Measurements from ENCODE around the gene PDE7B.

PDE7B gene

DNA sequence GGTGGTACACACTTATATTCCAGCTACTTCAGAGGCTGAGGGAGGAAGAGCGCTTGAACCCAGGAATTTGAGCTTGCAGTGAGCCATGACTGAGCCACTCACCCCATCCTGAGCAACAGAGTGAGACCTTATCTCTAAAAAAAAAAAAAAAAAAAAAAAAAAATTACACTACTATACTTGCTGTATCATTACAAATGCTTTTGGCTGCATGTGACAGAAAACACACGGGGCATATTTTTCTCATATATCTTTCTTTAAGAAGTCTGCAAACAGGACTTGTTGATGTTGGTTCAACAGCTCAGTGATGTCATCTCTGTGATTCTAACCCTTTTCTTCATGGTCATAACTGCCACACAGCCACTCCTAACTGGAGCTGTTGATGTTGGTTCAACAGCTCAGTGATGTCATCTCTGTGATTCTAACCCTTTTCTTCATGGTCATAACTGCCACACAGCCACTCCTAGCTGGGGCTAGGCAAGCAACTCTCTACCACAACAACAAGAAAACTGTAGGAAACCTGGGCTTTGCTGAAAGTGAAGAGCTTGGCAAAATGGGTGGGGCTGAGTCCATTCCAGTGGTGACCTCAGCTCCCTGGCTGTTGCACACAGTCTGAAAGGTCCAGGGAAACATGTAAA lies 378.8 kb downstream of the PDE7B start:
- H3K27ac Mint-ChIP-seq (ENCODE audit: low read depth): no peak overlapping the region
- DNase-seq (ENCODE audit: low spot score in 2 of 2) (no peak), ATAC-seq (replicated peaks; ENCODE audit: extremely low read depth, poor library complexity, severe bottlenecking) (no peak)
- no peaks in the 10 kb centered on the region for H3K36me3 Mint-ChIP-seq (ENCODE audit: insufficient read depth)
- no peaks in the 10 kb centered on the region for H3K27me3 Mint-ChIP-seq
- no peaks in the 10 kb centered on the region for H3K9me3 Mint-ChIP-seq
- H3K4me3 Mint-ChIP-seq: no peak overlapping the region
- peaks cover 13% of the 10 kb centered on the region for H3K4me1 Mint-ChIP-seq

DNA sequence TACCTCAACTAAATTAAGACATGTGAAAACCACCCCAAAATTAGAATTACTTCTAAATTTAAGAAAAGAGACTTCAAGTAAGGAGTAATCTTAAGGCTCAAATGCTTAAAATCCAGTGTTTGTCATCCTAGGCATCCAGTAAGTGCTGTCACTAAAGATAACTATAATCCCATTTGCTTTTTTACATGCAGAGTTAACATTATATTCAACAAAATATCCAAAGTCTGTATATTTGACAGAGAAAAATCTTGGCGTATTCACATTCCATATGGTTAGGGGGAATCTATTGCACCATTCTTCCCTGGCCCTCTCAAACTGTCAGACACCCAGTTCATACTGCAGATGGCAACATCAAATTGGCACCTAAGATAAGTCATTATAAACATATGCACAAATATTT lies 381.2 kb downstream of the PDE7B start:
- Mint-ChIP-seq H3K27ac (ENCODE audit: low read depth) (no peak overlapping the region), H3K27me3 (no peaks in the 10 kb centered on the region), H3K4me1 (no peaks in the 10 kb centered on the region), H3K4me3 (no peak overlapping the region), H3K36me3 (ENCODE audit: insufficient read depth) (no peaks in the 10 kb centered on the region), H3K9me3 (no peaks in the 10 kb centered on the region)
- no peak for ATAC-seq (replicated peaks; ENCODE audit: extremely low read depth, poor library complexity, severe bottlenecking)
- no peak for DNase-seq (ENCODE audit: low spot score in 2 of 2)

DNA sequence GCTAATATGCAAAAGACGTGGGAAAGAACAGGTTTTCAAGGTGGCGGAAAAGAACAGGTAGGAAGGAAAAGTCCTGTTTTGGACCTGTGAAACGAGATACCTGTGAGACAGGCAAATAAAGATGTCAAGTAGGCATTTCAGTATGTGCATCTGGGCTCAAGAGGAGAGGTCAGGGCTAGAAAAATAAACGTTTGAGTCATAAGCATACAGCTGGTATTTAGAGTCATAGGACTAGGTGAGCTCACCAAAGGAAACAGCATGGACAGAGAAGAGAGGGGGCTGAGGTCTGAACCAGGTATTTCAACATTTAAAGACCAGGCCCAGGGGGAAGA lies 383.7 kb downstream of the PDE7B start:
- ATAC-seq (replicated peaks; ENCODE audit: extremely low read depth, poor library complexity, severe bottlenecking): no peak

DNA sequence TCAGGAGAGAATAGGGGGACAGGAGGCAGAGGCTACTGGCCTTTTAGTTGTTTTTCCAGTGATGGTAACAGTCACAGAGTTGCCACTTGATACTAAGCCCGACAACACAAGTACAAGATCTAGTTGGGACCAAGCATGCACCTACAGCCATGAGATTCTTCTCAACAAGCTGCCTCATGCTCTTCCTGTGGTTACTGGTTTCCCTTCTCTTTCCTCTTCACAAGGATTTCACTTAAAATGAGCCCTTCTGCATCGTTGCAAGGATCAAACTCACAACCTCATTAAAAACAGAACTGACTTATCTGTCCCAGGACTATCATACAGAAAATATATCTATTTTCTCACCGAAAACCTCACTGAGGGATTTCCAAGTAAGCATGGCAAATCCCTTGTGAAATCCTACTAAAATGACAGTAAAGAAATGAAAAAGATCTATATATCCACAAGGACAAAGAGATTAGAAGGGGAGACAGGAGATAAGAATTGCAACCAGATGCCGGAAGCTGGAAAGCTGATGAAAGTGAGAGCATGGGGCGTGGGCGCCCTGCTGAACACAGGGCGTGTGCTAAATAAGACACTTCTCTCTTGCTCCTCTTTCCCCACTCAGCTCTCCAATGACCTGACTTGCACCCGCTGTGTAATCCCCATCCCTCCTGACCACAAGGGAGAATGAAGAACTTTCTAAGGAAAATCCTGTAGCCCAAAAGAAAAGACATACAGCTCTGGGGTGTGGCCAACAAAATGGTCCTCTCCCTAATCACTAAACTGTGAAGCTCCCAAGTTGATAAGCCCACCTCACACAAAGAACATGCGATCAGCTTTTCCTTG lies 385.2 kb downstream of the PDE7B start:
- no peak for ATAC-seq (replicated peaks; ENCODE audit: extremely low read depth, poor library complexity, severe bottlenecking)
- no peak overlapping the region for H3K4me3 Mint-ChIP-seq
- H3K27me3 Mint-ChIP-seq: no peaks in the 10 kb centered on the region
- no peak overlapping the region for H3K27ac Mint-ChIP-seq (ENCODE audit: low read depth)
- no peaks in the 10 kb centered on the region for H3K36me3 Mint-ChIP-seq (ENCODE audit: insufficient read depth)
- no peaks in the 10 kb centered on the region for H3K4me1 Mint-ChIP-seq
- no peaks in the 10 kb centered on the region for H3K9me3 Mint-ChIP-seq
- DNase-seq (ENCODE audit: low spot score in 2 of 2): no peak

More for the DNA sequence above, 383.7 kb downstream of the PDE7B start:
- no peak overlapping the region for H3K4me3 Mint-ChIP-seq
- DNase-seq (ENCODE audit: low spot score in 2 of 2): no peak
- H3K27me3 Mint-ChIP-seq: no peaks in the 10 kb centered on the region
- no peaks in the 10 kb centered on the region for H3K4me1 Mint-ChIP-seq
- no peak overlapping the region for H3K27ac Mint-ChIP-seq (ENCODE audit: low read depth)
- no peaks in the 10 kb centered on the region for H3K9me3 Mint-ChIP-seq
- H3K36me3 Mint-ChIP-seq (ENCODE audit: insufficient read depth): no peaks in the 10 kb centered on the region

DNA sequence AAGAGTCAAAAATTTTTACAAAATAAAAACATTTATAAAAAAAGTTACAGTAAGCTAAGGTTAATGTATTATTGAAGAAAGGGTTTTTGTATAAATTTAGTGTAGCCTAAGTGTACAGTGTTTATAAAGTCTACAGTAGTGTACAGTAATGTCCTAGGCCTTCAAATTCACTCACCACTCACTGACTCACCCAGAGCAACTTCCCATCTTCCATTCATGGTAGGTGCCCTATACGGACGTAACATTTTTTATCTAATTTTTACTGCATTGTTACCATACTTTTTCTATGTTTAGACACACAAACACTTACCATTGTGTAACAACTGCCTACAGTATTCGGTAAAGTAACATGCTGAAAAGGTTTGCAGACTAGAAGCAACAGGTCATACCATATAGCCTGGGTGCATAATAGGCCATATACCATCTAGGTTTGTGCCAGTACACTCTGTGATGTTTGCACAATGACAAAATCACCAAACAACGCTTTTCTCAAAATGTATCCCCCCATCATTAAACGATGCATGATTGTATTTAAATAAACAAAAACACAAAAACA lies 392.6 kb downstream of the PDE7B start:
- ATAC-seq (replicated peaks; ENCODE audit: extremely low read depth, poor library complexity, severe bottlenecking) (no peak), DNase-seq (ENCODE audit: low spot score in 2 of 2) (no peak)
- Mint-ChIP-seq H3K27me3 (no peaks in the 10 kb centered on the region), H3K4me1 (peaks cover 5% of the 10 kb centered on the region), H3K9me3 (no peaks in the 10 kb centered on the region), H3K4me3 (no peak overlapping the region), H3K27ac (ENCODE audit: low read depth) (no peak overlapping the region), H3K36me3 (ENCODE audit: insufficient read depth) (peaks cover 8% of the 10 kb centered on the region)

Data from central memory CD8-positive, alpha-beta T cell (primary cell).